Lower leg skin (tissue), 3 donors: ENCODE measurements around the gene EMP3.

Source experiments
- CTCF ChIP-seq, 3 donors: fragments of 450-650 bp; IDR thresholded peaks; one replicate each; pipeline ENCODE4 v1.5.1; 2016; ENCODE audit warnings: antibody characterized with exemption in 3 of 3, mild to moderate bottlenecking in 3 of 3, moderate library complexity in 2 of 3
- POLR2A ChIP-seq, 2 donors: fragments of 450-650 bp; IDR thresholded peaks; one replicate each; pipeline ENCODE4 v1.6.1; 2016 to 2017; ENCODE audit warnings: antibody characterized with exemption in 2 of 2, mild to moderate bottlenecking in 1 of 2, moderate library complexity in 1 of 2

DNA sequence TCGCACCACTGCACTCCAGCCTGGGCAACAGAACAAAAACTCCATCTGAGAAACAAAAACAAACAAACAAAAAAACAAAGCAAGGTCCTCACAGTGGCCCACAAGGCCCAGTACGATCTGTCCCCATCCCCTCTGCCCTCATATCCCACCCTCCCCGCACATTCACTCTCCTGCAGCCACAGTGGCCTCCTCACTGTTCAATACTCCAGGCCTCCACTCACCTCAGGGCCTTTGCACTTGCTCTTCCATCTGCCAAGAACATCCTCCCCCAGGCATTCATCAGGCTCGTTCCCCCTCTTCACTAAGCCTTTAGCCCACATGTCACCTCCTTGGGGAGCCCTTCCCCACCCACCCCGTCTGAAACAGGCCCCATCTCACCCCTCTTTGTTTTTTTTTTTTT lies 33.8 kb downstream of the EMP3 start:
- TF ChIP-seq CTCF (IDR thresholded peaks at IDR 0.05) (no peak), POLR2A (IDR thresholded peaks at IDR 0.05) (no peak)
